HG03103 (cell line): Measurements from ENCODE around the gene TBX22.
"Not testable (repeated sequence)": the region's sequence is repeated elsewhere in the genome, so short reads cannot be mapped to it uniquely, and the experiment has no call there.

Experiments used
- ATAC-seq: cut with Tn5 transposase; IDR thresholded peaks from one replicate; pipeline ENCODE4 v1.9.1; 2021; ENCODE audit warnings: low read depth; ENCODE audit not compliant: unreplicated experiment

Gene TBX22, protein sequence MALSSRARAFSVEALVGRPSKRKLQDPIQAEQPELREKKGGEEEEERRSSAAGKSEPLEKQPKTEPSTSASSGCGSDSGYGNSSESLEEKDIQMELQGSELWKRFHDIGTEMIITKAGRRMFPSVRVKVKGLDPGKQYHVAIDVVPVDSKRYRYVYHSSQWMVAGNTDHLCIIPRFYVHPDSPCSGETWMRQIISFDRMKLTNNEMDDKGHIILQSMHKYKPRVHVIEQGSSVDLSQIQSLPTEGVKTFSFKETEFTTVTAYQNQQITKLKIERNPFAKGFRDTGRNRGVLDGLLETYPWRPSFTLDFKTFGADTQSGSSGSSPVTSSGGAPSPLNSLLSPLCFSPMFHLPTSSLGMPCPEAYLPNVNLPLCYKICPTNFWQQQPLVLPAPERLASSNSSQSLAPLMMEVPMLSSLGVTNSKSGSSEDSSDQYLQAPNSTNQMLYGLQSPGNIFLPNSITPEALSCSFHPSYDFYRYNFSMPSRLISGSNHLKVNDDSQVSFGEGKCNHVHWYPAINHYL

DNA sequence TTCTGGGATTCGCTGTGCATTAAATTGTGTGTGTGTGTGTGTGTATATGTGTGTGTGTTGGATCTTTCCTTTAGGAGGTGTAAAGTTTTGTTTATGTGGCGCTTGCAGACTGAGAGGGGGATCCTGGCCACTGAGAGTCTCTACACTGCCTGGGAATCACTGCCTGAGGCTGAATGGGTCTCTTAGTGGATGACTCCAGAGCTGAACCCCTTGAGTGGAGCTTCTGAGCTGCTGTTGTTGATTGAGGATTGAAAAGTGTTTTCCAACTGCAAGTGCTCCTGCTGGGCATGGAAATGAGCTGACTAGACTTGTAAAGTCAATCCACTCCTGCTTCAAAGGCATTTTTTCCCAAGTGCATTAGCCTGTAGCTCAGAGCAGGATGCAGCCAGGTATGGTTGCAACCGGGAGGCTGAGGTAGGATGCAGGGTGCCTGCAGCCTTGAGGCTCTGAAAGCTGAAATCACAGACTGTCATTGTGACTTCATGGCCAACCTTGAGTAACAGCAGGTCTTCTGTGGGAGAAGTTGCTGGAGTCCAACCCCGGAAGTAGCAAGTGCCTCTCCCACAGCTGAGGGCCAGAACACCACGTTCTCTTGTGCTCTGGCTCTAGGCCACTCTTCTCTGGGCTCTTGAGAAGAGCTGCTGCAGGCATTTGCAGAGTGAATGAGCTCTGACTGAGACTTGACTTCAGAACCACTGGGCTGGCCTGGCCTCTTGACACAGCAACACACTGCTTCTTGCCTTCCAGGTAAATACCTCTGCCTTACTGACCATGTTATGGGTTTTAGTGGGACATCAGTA, at the start of gene TBX22:
TBX22 (plus strand) TSS at position 613 of the 800 bp plus-strand sequence. CDS start 7,517 bp downstream, outside the sequence.
- ATAC-seq, result no peak

DNA sequence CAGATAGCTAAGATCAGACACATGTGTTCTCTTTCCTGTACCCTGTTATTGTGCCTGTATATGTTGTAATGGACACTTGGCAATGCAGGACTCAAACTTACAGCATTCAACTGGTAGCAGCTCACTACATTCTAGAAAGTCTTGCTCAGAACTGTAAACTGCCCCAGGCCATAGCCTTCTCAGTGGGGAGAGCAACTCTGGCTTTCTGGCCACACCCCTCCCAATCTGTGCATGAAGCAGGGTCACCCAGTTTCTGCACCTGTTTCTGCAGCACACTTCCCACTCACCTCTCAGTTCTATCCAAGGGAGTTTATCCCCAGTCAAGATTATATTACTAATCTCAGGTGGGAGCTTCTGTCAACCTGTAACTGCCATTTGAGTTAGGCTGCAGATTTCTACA, 38.9 kb upstream of the TBX22 start:
- no peak for ATAC-seq

DNA sequence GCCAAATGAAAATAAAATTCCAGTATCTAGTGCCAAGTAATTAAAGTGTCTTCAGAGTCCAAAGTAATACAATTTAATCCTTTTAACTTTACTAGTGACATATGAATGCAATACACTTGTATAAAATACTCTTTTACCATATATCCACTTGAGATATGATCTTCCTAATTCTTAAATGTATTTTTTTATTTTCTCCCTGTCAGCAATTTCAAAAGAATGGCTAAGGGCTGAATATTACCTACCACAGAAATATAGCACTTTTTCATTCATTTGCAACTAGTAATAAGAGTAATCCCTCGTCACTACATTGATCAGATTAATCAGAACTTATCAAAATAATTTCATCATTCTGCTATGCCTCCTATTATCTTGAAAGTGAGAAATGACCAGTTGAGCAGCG, 10.1 kb upstream of the TBX22 start:
- ATAC-seq, result no peak

DNA sequence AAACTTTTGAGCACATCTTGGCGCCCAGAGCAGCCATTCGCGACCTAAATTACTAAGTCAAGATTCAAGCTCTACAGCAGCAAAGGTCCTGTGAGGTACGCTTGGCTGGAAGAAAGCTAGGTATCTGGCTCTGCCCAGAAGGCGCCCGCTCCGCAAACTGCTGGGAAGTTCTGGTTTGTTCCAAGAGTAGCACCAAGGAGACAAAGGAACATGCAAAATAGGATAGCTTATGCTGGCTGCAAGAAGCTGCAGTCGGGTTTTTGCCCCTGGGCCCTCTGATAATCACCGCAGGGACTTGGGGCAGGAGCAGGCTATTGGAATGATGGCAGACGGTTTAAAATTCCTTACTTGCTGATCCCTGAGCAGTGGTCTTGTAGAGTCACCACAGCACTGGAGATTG, 3.0 kb upstream of the TBX22 start:
- no peak for ATAC-seq

DNA sequence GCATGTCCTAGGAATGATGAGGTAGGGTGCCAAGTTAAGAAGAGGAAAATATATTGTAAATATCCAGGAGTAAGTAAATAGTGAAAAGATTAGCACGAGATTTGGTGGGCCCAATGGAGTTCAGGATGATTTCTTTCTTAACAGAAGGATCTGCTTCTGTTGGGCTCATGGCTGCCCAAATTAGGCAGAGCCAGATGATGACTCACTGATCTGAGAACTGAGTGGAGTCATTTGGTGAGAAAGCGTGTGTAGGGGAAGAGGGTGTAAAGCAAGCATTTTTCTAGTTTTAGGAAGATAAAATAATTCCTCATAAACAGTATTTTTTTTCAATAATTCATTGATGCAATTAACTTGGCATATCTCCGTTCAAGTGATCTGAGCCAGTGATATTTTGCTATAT, 1.6 kb downstream of the TBX22 start:
- no peak for ATAC-seq

DNA sequence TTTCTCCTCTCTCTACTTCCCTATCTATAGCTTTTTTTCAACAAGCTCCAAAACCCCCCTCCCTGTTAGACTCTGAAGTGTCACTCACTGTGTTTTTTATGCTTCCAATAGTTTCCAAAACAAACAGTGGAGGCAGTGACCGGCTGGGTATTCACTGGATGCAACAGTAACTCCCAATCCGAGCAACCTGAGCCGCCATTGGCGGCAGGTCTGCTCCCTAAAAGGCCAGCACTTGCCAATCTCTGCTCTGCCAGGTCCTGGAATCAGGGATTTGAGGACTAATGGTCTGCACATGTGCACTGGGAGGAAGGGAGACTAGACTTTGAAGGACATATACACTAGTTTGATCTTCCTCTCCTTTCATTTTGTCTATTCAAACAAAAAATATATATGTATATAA, 7.1 kb downstream of the TBX22 start:
- no peak for ATAC-seq

DNA sequence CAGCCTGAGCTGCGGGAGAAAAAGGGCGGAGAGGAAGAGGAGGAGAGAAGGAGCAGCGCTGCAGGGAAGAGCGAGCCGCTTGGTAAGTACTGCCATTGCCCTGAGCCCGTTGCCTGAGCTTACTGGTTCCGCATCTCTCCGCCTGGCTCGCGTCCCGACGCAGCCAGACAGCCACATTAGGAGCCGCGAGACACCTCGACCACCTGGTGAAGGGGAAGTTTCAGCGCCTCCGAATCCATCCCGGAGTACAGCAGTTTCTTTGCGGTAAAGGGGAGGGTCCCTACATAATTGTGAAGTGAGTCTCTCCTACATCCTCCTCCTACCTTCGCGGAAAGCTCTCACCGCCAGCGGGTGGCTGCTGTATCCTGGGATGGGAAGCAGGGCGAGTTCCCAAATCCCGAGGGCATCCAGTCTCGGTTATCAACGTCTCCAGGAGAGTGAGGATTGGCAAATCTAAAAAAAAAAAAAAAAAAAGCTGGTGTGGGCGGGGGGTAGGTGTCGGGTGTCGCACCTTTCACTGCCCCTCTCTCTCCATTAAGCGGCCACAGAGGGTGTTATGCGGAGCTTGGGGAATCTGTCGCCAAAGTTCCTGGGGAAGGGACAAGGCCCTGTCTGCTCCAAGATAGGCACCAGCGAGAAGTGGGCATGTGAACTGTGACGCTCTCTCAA, 7.9 kb downstream of the TBX22 start:
- ATAC-seq, result no peak

DNA sequence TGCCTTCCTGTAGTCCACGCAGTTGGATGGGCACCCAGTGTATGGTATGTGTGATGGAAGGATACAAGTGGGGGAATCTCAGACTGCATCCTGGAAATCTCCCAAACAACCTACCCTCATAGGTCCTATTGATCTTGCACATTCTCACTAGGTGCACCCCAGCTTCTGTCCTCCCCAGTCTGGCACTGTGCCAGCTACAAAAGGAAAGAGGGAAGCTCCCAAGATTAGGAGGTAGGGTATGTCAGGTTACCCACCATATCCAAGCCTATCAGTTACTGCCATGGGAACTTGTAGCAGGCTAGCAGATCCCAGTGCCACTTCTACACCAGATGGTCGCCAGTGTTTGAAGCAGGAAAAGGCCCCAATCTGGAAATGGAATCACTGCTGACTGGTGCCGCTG, 11.6 kb downstream of the TBX22 start:
- no peak for ATAC-seq

DNA sequence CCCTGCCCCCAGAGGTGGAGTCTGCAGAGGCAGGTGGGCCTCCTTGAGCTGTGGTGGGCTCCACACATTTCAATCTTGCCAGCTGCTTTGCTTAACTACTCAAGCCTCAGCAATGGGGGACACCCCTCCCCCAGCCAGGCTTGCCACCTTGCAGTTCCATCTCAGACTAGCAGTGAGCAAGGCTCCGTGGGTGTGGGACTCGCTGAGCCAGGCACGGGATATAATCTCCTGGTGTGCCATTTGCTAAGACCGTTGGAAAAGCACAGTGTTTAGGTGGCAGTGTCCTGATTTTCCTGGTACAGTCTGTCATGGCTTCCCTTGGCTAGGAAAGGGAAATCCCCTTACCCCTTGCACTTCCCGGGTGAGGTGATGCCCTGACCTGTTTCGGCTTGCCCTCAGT, 51.6 kb downstream of the TBX22 start:
- not testable (repeated sequence) for ATAC-seq

DNA sequence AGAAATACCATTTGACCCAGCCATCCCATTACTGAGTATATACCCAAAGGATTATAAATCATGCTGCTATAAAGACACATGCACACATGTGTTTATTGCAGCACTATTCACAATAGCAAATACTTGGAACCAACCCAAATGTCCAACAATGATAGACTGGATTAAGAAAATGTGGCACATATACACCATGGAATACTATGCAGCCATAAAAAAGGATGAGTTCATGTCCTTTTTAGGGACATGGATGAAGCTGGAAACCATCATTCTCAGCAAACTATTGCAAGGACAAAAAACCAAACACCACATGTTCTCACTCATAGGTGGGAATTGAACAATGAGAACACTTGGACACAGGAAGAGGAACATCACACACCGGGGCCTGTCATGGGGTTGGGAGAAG, 61.1 kb downstream of the TBX22 start:
- not testable (repeated sequence) for ATAC-seq
